Ectodermal cell (in vitro differentiated cells): ENCODE results near the gene ANGEL2.

ENCODE experiments used
- H3K27ac ChIP-seq: 2 replicates; pipeline ENCODE4 v1.7.0; 2013; ENCODE audit warnings: mild to moderate bottlenecking, low read depth, low read length; ENCODE audit not compliant: insufficient read depth, poor library complexity, severe bottlenecking
- H3K27me3 ChIP-seq: 2 replicates; pipeline ENCODE4 v1.7.0; 2013; ENCODE audit warnings: mild to moderate bottlenecking, low read length; ENCODE audit not compliant: insufficient read depth, control insufficient read depth, poor library complexity, severe bottlenecking
- H3K36me3 ChIP-seq: one replicate; pipeline ENCODE4 v1.7.0; 2013; ENCODE audit warnings: low read length; ENCODE audit not compliant: control insufficient read depth, insufficient read depth
- H3K4me1 ChIP-seq: one replicate; pipeline ENCODE4 v1.7.0; 2013; ENCODE audit warnings: low read length; ENCODE audit not compliant: control insufficient read depth, insufficient read depth
- H3K4me3 ChIP-seq: 2 replicates; pipeline ENCODE4 v1.7.0; 2013; ENCODE audit warnings: low read depth, low read length, control low read depth; ENCODE audit not compliant: insufficient read depth
- H3K9me3 ChIP-seq: 2 replicates; pipeline ENCODE4 v1.7.0; 2013; ENCODE audit warnings: mild to moderate bottlenecking, low read length, moderate library complexity; ENCODE audit not compliant: control insufficient read depth
- WGBS, 2 experiments: methylation state at CpG; one replicate each; pipeline ENCODE4 v1.1.7; 2013; ENCODE audit warnings: missing lambda C conversion rate in 2 of 2; 5-methylcytosine and 5-hydroxymethylcytosine counted together

The ANGEL2 gene

GRCh38 chr1:212944229-212944901 lies 71.3 kb downstream of the ANGEL2 start:
- H3K4me1 ChIP-seq: no peaks in the 10 kb centered on the region
- H3K27me3 ChIP-seq: no peaks in the 10 kb centered on the region
- 93% methylated on average over 6 of the region's 6 CpGs for WGBS, 2 experiments
- no peak overlapping the region for H3K4me3 ChIP-seq
- H3K9me3 ChIP-seq: no peaks in the 10 kb centered on the region
- no peaks in the 10 kb centered on the region for H3K36me3 ChIP-seq
- no peak overlapping the region for H3K27ac ChIP-seq

DNA sequence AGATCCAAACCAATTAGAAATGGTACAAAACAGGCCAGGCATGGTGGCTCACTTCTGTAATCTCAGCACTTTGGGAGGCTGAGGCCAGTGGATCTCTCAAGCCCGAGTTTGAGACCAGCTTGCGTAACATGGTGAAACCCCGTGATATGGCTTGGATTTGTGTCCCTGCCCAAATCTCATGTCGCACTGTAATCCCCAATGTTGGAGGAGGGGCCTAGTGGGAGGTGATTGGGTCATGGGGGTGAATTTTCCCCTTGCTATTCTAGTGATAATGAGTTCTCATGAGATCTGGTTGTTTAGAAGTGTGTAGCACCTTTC lies 72.3 kb downstream of the ANGEL2 start:
- 88 to 90% methylated on average over 4 of the region's 4 CpGs for WGBS, 2 experiments
- Histone ChIP-seq H3K36me3 (no peaks in the 10 kb centered on the region), H3K27me3 (no peaks in the 10 kb centered on the region)

GRCh38 chr1:212942679-212943392 lies 72.8 kb downstream of the ANGEL2 start:
- 93 to 95% methylated on average over 6 of the region's 6 CpGs for WGBS, 2 experiments
- H3K27me3 ChIP-seq: no peaks in the 10 kb centered on the region
- no peak overlapping the region for H3K27ac ChIP-seq
- H3K4me3 ChIP-seq: no peak overlapping the region
- H3K9me3 ChIP-seq: no peaks in the 10 kb centered on the region
- H3K4me1 ChIP-seq: no peaks in the 10 kb centered on the region
- H3K36me3 ChIP-seq: no peaks in the 10 kb centered on the region

More for the DNA sequence above, 72.3 kb downstream of the ANGEL2 start:
- no peak overlapping the region for H3K27ac ChIP-seq
- H3K4me1 ChIP-seq: no peaks in the 10 kb centered on the region
- H3K4me3 ChIP-seq: no peak overlapping the region
- no peaks in the 10 kb centered on the region for H3K9me3 ChIP-seq
